NCI-H2107 (cell line): Measurements from ENCODE around the gene PDE4D.

Source experiments
- DNase-seq: peaks from one replicate; lab custom pipeline; 2025; lab: John Stamatoyannopoulos, UW

Gene PDE4D

DNA sequence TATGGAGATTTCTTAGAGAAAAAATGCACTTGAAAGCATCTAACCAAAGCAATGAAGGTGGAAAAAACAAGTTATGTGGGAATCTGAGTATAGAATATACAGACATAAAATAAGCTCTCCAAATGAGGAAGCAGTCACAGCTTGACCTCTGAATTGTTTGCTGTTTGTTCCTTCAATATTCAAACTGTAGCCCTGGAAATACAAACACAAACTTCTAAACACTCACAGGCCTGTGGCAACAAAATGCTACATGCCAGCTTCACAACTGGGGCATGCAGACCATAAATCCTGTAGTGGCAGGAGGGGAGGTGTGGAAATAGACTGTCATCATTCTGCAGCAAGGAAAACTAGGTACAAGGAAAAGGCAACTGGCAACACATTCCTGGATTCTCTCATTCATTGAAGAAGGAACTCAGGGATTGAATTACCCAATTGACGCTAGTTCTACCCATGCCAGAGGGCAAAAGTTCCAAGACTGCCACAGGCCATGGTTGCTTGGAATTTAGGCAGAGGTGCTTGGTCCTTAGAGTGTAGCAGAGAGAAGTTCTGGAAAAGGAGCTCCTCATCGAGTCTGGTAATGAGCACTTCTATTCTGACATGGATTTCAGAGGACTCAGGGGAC lies 349.6 kb downstream of the PDE4D start:
- DNase-seq = no peak

DNA sequence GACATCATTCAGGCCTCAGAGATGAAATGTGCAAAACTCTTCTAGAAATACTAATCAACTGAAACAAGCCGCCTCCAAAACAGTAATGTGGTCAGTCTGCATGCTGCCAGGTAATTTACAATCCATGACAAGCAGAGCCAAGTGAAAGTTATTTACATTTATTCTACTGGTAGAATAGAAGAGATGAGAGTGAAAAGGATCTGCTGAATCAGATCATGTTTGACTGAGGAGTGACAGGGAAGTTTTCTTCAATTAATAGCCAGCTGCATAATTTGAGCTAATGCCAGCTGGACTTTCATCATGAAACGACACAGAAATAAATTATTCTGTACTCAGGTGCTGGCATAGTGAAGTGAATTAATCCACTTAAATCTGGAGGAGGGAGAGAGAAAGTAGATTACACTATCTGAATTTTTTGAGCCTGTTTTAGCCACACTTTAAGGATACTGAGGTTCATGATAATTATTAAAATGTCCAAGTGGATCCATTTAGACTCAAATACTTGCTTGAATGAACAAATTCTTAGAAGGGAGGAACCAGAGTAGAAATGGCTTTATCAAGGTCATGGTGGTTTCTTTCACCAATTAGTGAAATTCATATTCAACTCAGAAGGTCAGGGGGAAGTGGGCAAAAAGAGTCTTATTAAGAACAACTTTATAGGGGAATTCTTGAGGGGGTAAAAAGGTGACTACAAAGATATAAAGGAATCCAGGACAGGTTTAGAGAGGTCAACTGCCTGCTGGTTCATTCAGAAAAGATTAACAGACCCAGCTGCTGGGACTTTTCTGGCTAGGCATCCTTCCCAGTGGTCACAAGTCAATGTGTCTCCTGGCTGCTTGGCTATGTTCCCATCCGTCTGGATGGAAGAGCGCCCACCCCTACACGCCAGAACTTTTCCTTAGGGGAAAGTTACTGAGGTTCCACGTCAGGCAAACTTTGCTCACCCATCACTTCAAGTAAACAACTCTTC lies 350.4 kb downstream of the PDE4D start:
- DNase-seq = no peak

DNA sequence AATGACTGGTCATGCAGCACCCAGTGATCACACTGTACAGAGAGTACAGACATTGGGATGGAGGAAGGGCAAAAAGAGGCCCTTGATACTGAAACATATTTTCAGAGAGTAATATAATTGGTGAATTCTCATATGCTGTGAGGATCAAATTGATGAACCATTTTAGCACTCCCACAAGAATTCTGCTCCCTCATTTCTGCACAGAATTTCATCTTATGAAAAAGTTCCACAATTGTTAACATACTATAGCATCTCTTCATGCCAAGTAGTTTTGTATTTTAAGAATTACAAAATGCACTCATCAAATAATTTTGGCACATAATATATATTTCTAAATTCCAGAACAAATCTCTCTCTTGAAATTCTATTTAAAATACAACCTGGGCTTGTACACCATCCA lies 351.2 kb downstream of the PDE4D start:
- no peak for DNase-seq

DNA sequence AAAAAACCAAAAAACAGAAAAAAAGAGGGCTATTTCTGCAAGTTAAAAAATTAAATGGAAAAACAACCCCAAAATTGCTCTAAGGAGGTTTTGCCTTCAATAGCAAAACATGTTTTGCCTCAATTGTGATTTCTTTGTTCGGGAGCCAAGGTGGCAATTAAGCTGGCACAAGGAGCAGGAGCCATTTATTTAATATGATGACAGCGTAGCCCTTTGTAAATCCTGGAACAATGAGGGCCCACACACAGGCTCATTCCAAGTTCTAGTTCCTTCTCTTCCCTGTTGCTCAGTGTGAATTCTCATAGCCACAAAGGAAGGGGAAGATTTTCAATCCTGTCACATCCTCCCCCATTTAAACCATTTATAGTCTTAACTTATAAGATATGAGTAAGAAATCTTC lies 353.2 kb downstream of the PDE4D start:
- DNase-seq = no peak

DNA sequence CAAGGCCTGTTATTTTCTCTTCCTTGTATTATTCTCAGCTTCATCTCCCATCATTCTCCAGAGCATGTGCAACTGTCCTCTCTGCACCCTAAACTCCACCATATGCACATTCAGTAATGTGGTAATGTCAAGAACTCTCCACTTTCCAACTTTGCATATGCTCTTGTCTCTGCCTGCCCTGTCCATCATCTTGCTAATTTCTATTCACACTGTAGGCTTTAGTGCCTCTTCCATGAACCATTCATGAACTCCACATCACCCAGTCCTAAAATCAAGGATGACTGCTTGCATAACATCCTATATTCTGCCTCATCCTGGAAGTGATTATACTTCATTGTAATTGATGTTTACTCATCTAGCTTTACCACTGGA lies 354.8 kb downstream of the PDE4D start:
- DNase-seq = no peak

DNA sequence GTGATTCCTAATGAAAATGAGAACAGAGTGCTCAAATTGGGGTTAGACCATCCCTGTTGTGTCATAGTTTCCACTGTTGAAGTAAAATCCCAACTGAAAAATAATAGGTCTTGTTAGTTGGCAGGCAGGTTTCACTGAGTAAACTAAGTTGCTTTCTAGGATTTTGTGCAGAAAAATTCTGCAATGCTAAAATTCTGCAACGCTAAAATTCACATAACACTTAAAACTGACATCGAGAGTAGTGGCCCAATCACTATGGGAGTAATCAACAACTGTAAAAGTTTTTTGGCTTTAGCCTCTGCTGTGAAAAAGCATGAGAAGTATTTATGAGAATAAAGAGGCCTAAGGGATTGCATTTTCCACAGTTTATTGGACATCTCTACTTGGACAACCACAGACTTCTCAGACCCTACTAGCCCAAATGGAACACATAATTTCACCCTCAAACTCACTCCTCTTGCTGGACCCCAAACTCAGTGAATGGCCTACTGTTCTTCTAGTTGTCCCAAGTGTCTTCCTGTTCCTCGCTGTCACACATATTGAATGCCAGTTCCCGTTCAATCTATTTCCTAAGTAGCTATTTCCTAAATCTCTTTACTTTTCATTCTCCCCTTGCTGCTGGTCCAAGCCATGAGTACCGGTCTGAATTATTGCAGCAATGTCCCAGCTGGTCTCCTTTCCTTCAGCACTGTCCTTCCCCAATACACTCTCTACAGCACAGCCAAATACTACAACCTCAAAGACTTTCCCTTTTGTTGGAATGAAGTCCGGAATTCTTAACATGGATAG lies 355.4 kb downstream of the PDE4D start:
- DNase-seq = no peak

DNA sequence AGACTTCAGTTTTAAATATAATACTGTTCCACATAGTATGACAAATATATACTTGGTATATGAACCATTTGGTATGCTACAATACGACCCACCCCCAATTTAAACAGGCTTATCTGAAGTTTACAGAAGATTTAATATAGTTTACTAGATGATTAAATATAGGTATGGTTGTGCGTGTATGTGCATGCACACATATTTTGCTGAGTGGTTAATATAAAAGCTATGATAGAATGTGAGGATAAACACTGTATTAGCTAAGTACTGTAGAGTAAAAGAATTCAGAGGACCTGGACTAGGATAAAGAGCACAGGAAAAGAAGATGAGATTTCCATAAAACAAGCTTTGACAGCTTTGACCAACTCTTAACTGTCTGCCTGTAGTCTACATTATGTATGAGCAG lies 356.7 kb downstream of the PDE4D start:
- DNase-seq = no peak

DNA sequence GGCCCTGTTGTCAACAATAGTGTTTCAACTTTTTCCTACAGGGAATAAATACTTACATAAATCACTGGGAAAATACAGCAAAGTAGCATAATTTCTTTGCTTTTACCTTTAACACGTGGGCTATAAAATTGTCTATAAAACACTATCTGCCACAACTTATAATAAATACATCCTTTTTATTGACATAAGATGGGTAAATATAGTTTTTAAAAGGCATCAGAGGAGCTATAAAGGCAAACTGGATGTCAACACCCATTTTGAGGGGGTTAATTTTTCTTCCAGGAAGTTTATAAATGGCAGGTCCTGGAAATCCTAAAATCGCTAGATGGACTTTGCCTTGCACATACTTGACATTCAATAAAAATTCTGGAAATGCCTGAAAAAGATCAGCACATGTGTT lies 358.0 kb downstream of the PDE4D start:
- no peak for DNase-seq

DNA sequence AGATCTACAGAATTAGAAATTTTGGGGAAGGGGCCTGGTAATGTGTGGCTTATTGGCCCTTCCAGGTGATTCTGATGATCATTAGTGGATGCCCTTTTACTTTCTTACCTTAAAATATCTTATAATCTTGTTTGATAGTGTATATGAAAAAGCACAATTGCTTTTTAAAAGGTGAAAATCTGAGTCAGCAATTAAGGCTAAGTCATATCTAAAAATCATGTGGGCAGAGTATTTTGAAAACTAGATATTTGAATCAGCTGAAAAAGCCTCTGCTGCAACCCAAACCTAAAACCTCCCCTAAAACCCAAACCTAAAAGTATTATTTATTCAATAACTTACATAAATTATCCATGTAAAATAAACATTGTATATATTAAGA lies 359.8 kb downstream of the PDE4D start:
- no peak for DNase-seq

DNA sequence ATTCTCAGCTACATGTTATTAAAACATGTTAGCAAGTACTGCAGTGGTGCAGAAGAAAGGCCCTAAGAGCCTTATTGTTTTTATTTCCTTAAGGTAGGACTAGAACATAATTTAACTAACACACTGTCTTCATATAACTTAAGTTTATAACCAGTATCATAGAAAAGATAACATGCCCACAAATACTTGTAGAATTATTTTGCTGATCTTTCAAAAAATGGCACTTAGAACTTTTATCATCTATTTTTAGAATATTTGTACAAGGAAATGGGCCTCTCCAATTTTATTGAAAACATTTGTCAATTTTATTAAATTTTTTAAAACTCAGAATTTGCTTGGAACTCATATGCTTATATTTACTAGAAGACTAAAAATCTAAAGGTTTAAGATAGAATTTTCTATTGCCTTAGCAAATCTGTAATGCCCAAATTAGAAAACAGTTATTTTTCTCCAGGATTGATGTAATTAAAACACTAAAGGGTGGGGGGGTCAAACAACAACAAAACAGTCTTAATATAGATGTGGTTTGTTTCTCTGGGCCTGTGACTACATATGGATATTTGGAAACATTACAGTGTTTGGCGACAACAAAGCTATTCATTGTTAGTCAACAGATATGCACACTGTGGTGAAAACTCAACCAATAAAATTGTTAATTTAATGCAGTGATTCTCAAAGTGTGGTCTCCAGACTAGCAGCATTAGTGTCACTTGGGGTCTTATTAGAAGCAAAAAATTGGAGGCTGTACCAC lies 360.4 kb downstream of the PDE4D start:
- no peak for DNase-seq

DNA sequence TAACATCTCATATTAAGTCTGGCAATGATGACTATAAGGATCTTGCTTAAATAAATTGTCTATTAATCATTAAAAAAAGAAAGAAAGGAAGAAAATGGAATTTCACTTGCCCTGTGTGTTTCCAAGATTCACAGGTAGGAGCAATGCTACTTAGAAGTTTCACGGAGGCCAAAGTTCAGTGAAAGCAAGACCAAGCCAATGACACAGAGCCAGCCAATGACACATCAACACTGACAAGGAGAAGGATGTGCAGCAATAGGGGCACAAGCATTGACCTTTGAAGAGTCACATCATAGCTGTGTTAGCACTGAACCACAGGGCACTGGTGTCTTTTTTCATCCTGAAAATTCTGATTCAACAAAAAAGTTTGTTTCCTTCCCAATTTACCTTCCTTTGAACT lies 364.3 kb downstream of the PDE4D start:
- DNase-seq = no peak

DNA sequence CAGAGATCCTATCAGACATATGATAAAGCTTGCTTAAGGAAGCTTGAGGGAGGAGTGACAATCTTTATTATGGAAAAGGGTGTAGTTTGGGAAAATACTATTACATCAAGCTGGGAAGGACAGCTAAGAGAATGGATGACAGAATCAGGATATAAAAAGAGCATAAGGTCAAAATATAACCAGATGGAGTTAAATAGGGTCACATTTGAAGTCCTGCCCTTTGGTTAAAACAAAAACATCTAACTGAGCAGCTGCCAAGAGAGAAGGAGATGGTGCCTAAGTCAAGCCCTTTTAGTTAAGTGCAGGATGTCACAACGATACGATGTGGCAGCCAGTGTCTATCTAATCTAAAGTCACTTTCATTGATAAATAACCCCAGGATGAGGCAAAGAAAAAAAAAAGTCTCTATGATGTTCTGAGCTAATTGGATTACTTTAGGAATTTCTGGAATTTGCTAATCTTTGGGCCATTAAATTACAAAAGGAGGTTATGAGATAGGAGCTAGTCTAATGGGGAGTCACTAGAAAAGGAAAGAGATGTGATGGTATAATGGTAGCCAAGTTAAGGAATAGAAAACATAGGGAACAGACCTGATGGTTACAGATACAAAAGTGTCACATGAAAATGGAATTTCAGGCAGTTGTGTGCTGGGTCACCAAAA lies 365.2 kb downstream of the PDE4D start:
- no peak for DNase-seq

DNA sequence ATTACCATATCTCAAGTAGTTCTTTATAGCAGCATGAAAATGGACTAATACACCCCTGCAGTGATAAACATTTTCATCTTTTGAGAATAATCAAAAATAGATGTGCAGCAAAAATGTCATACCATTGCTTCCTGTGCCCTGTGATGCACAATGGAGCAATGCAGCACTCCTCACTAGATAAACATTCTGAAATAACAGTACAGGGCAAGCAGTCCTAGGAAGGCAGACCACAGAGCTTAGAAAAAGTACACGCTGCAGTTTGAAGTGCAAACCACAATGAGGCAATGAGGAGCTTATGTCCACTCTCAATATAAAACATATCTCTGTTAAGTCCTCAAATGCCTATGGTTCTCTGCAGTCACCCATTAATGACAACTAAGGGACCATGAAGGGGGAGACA lies 367.6 kb downstream of the PDE4D start:
- DNase-seq = no peak

DNA sequence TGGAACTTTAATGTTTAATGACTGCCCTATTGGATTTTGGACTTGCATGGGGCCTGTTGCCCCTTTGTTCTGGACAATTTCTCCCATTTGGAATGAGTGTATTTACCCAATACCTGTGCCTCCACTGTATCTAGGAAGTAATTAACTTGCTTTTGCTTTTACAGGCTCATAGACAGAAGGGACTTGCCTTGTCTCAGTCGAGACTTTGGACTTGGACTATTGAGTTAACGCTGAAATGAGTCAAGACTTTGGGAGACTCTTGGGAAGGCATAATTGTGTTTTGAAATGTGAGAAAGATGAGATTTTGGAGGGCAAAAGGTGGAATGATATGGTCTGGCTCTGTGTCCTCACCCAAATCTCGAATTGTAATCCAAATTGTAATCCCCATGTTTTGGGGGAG lies 368.2 kb downstream of the PDE4D start:
- DNase-seq = no peak

DNA sequence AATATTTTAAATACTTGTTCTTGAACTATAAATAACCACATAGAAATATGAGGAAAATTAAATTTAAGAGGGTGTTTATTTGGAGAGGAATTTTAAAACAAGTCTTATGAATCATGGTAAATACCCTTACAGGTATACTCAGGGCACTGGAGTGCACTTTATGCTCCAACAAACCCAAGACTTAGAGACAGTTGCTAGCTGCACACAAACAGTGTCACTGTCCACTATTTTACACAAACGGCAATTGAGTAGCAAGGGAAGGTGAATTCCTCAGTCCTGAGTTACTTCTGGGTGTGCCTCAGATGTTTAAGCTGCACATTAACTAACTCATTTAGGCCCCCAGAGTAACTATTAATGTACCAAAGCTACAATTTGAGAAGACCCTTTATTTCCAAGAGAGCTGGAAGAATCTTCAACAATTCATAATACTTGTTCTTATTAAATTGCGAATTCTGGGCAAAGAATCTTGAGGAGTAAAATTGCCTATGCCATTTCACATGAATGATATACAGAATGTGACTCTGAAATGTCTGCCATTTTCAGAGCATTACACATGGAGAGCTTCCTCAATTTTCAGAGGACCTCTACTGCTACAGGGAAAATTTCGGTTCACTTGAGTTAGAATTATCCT lies 371.2 kb downstream of the PDE4D start:
- DNase-seq = no peak

DNA sequence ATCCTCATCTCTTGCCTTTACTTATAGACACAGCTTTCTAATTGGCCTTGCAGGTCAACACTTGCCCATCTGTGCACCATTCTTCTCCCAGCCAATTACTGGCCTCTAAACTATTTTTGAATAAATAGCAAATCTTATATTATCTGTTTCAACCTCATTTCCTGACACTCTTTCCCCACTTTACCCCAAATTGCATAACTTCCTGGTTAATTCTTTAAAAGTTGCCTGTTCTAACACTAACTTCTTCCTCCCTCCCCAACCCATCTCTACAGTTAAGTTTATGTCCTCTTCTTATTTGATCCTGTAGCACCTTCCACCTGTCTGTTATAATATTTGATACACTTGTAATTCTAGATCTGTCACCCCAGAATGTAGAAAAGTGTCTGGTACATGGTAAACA lies 372.1 kb downstream of the PDE4D start:
- no peak for DNase-seq

DNA sequence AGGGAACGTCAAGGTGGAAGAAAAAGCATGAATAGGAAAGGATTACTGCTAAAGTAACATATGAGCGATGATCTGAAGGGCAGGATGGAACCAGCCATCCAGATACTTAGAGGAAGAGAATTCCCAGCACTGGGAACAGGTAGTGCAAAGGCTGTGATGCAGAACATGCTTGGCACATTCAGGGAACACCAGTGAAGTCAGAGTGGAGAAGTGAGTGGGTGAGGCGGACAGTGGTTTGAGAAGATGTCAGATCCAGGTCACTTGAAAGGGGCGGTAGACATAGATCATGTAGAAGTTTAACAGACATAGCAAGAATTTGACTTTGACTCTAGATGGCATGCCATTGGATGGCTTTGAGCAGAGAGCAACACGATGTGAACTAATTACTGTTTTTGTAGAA lies 374.2 kb downstream of the PDE4D start:
- no peak for DNase-seq

DNA sequence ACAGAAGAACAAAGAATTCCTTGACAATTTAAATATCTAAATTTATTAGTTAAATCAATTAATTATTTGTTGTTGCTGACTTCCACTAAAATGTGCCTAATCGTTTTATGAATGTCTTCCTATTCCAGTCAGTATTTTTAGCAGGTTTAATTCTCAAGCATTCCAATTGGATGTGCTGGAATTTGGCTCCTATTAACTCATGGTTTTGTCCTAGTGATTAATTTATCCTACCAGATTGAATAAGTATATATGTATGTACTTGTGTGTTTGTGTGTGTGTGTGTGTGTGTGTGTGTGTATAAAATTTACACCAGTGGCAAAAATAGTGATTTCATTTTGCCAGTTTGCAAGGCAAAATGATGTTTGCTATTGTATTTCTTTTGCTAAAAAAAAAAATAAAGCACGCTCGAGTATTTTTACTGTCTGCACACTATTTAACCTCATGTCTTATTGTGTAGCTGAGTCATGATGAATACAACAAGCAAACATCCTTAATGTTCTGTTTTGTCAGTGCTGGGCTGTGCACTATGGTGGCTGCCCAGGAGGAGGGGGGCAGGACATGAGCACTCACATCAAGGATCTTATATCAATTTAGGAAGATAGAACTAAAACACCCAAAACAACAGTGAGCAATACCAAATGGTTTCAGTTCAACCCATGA lies 375.5 kb downstream of the PDE4D start:
- DNase-seq = no peak

DNA sequence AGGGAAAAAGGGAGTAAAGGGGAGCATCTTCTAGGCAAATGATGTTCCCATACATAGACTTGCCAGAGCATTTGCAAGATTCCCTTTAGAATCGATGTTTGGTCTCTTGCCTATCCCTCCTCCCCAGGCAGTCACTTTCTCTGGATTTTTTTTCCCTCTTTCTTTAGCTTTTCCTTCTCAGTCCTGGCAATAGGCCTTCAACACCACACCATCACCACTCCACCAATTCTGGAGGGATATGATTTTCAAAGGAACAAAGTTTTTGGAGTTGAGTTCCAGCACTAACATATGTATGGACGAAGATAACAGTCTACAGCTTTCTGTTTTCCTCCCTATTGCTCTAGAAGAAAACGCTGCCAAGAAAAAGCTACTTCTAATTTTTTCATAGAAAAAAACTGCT lies 377.4 kb downstream of the PDE4D start:
- no peak for DNase-seq

DNA sequence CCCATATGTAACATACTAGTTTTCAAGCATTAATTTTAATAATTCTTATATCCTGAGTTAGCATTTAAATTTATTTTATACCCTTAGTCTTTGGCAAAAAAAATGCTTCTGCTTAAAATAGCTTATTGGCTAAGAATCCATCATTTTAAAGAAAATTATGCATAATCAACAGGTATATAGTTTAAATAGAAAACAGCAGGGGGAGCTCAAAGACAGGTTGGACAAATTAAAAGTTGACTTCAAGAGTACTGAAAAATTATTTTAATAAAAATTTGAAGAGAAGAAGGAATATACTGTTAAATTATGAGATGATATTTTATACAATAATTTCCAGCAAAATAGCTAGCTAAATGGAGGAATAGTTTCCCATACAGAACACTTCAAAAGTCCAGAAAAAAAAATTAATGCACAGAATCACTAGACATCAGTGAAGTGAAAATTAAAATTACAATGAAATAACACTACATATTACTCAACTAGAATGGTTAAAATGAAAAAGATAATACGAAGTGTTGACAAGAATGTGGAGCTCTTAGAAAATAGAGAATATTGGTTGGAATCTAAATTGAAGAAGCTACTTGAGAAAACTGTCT lies 387.1 kb downstream of the PDE4D start:
- DNase-seq = no peak
